Measurements from ENCODE around the gene ZNF496. TPM values are rescaled to one million over a fixed set of nuclear protein-coding genes. Genes with fewer than 3 reads are reported as not detected.
A peak's percentile ranks its signal among the peaks of the same experiment; 100 is the strongest.

ZNF496 gene
- total and polyA plus RNA-seq, 2 of the 4 experiments (the other 2 are of a cell fraction) = 11.7 to 16.2 TPM

DNA sequence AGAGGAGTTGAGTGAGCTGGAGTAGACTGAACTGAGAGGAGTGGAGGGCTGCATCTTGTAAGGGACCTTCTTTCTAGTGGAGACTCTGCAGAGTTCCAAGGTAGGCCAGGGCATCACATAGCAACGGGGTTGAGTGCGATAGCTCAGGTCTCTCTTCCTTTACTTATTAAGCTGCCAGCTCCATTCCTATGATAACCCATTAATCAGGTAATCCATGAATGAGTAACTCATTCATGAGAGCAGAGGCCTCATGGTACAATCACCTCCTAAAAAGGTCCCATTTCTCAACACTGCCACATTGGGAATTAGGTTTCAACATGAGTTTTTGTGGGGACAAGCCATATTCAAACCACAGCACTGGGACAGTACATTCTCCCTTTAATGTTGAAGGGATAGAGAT is 54.5 kb downstream of the ZNF496 start:
- no peak overlapping the region for H3K18ac ChIP-seq (ENCODE audit: low read depth, low read length)
- H3K56ac ChIP-seq (ENCODE audit: extremely low read depth, insufficient read depth, low read length) = no peak overlapping the region
- no peak overlapping the region for H3K23ac ChIP-seq (ENCODE audit: low read depth, low read length)
- H3K27ac ChIP-seq (ENCODE audit: insufficient read depth, low read length) = no peak overlapping the region
- dilution Hi-C loops (cut with HindIII; ENCODE audit: low sequenced_read_pairs, unreplicated experiment) (no loop called here), intact Hi-C loops (cut with micrococcal nuclease) (no loop called here), in situ Hi-C loops (cut with MboI; ENCODE audit: low sequenced_read_pairs) (no loop called here)
- ATAC-seq (ENCODE audit: low read depth) (no peak), DNase-seq (no peak)
- WGBS, 2 experiments (ENCODE audit: extremely low coverage in 2 of 2, insufficient read length in 1 of 2) = 83% methylated on average over 2 of the region's 2 CpGs; no CpG with 5 or more reads in 1 of the 2 experiments
- no peak overlapping the region for H4K91ac ChIP-seq (ENCODE audit: insufficient read depth, low read depth, low read length)
- H2AK5ac ChIP-seq (ENCODE audit: low read depth, low read length) = no peak overlapping the region
- H3K4me2 ChIP-seq (ENCODE audit: low read depth, low read length) = no peak overlapping the region
- no peaks in the 10 kb centered on the region for H3K9me1 ChIP-seq (ENCODE audit: insufficient read depth, low read length)
- H2AFZ ChIP-seq (replicated peaks; ENCODE audit: low read length, poor library complexity) = no peak overlapping the region
- no peaks in the 10 kb centered on the region for H3K36me3 ChIP-seq (ENCODE audit: control insufficient read depth, insufficient read depth, low read length)
- no peak overlapping the region for H2BK20ac ChIP-seq (ENCODE audit: low read depth, low read length)
- no peak overlapping the region for H2BK120ac ChIP-seq (ENCODE audit: low read depth, low read length)
- H3K79me1 ChIP-seq (ENCODE audit: low read depth in 1 of 2, low read length in 2 of 2) = no peaks in the 10 kb centered on the region
- ChIA-PET POLR2A (ENCODE audit: unreplicated experiment) (no interaction called here), CTCF (no interaction called here)
- H3K27me3 ChIP-seq (ENCODE audit: control insufficient read depth, insufficient read depth, low read length) = no peaks in the 10 kb centered on the region
- H4K5ac ChIP-seq (ENCODE audit: low read depth, low read length) = no peak overlapping the region
- TF ChIP-seq CHD1 (IDR thresholded peaks at IDR 0.05; ENCODE audit: low read depth, low read length) (no peak), NFE2L2 (IDR thresholded peaks at IDR 0.05; ENCODE audit: low read depth, low read length) (no peak), RFX5 (IDR thresholded peaks at IDR 0.05; ENCODE audit: low read depth, low read length) (no peak), BHLHE40 (IDR thresholded peaks at IDR 0.05; ENCODE audit: low read depth, low read length) (no peak), CEBPB (IDR thresholded peaks at IDR 0.05; ENCODE audit: low read depth, low read length) (no peak), POLR2A (IDR thresholded peaks at IDR 0.05; ENCODE audit: low read depth, low read length) (no peak), MAZ (IDR thresholded peaks at IDR 0.05; ENCODE audit: borderline replicate concordance, low read depth, low read length) (no peak), FOS (IDR thresholded peaks at IDR 0.05; ENCODE audit: low read depth, low read length) (no peak), RAD21 (IDR thresholded peaks at IDR 0.05; ENCODE audit: low read length) (no peak), SMC3 (IDR thresholded peaks at IDR 0.05; ENCODE audit: low read depth, low read length) (no peak), MXI1 (IDR thresholded peaks at IDR 0.05; ENCODE audit: borderline replicate concordance, low read depth, low read length) (no peak)
- TF ChIP-seq, protein P1, sequence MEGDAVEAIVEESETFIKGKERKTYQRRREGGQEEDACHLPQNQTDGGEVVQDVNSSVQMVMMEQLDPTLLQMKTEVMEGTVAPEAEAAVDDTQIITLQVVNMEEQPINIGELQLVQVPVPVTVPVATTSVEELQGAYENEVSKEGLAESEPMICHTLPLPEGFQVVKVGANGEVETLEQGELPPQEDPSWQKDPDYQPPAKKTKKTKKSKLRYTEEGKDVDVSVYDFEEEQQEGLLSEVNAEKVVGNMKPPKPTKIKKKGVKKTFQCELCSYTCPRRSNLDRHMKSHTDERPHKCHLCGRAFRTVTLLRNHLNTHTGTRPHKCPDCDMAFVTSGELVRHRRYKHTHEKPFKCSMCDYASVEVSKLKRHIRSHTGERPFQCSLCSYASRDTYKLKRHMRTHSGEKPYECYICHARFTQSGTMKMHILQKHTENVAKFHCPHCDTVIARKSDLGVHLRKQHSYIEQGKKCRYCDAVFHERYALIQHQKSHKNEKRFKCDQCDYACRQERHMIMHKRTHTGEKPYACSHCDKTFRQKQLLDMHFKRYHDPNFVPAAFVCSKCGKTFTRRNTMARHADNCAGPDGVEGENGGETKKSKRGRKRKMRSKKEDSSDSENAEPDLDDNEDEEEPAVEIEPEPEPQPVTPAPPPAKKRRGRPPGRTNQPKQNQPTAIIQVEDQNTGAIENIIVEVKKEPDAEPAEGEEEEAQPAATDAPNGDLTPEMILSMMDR (conservative IDR thresholded peaks at IDR 0.05; ENCODE audit: low read depth, low read length) = no peak
- TF ChIP-seq, protein P2, sequence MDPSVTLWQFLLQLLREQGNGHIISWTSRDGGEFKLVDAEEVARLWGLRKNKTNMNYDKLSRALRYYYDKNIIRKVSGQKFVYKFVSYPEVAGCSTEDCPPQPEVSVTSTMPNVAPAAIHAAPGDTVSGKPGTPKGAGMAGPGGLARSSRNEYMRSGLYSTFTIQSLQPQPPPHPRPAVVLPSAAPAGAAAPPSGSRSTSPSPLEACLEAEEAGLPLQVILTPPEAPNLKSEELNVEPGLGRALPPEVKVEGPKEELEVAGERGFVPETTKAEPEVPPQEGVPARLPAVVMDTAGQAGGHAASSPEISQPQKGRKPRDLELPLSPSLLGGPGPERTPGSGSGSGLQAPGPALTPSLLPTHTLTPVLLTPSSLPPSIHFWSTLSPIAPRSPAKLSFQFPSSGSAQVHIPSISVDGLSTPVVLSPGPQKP (IDR thresholded peaks at IDR 0.05; ENCODE audit: borderline replicate concordance, low read depth, low read length) = no peak
- TF ChIP-seq, protein P3, sequence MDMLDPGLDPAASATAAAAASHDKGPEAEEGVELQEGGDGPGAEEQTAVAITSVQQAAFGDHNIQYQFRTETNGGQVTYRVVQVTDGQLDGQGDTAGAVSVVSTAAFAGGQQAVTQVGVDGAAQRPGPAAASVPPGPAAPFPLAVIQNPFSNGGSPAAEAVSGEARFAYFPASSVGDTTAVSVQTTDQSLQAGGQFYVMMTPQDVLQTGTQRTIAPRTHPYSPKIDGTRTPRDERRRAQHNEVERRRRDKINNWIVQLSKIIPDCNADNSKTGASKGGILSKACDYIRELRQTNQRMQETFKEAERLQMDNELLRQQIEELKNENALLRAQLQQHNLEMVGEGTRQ (IDR thresholded peaks at IDR 0.05; ENCODE audit: low read depth, low read length) = no peak
- no peak overlapping the region for H3K4me3 ChIP-seq (ENCODE audit: insufficient read depth, low read depth, low read length)
- no peak overlapping the region for H3K14ac ChIP-seq (replicated peaks; ENCODE audit: low read depth, low read length)
- H4K20me1 ChIP-seq (ENCODE audit: insufficient read depth, low read length) = no peaks in the 10 kb centered on the region
- no peak overlapping the region for H4K8ac ChIP-seq (ENCODE audit: low read depth in 2 of 2, low read length in 2 of 2)
- no peaks in the 10 kb centered on the region for H3K4me1 ChIP-seq (ENCODE audit: control insufficient read depth, insufficient read depth, low read length)
- no peak overlapping the region for H2AK9ac ChIP-seq (replicated peaks; ENCODE audit: low read depth, low read length, poor library complexity)
- H3K9ac ChIP-seq (ENCODE audit: low read depth, low read length) = no peak overlapping the region
- no peak overlapping the region for H3K4ac ChIP-seq (ENCODE audit: low read depth, low read length)
- no TSS peak for BruUV-seq (replicated peaks)
- H3K9me3 ChIP-seq (ENCODE audit: control insufficient read depth, insufficient read depth, low read length) = no peaks in the 10 kb centered on the region
- peak overlapping the region; percentile 58 for H2BK5ac ChIP-seq (ENCODE audit: low read depth, low read length, poor library complexity, severe bottlenecking)
- H2BK15ac ChIP-seq (ENCODE audit: low read depth, low read length) = no peak overlapping the region
